Measurements from ENCODE around the gene SYT3.
"Not testable (repeated sequence)": the region's sequence is repeated elsewhere in the genome, so short reads cannot be mapped to it uniquely, and the experiment has no call there.

SYT3 gene

GRCh38 chr19:50599427-50599826 is 40.3 kb downstream of the SYT3 start:
- DNase-seq: no peak

GRCh38 chr19:50590191-50590590 is 49.5 kb downstream of the SYT3 start:
- no peak for DNase-seq

- DNase-seq: not testable (repeated sequence)
Observed at GRCh38 chr19:50581795-50582660, 57.7 kb downstream of the SYT3 start.

GRCh38 chr19:50580970-50581634 is 58.6 kb downstream of the SYT3 start:
- no peak for DNase-seq

- DNase-seq: no peak
Observed at GRCh38 chr19:50580240-50580639, 59.4 kb downstream of the SYT3 start.

GRCh38 chr19:50576769-50577168 is 62.9 kb downstream of the SYT3 start:
- DNase-seq: not testable (repeated sequence)

- no peak for DNase-seq
Observed at GRCh38 chr19:50573741-50574461, 65.8 kb downstream of the SYT3 start.

Measured in NCI-H1092 treated with DMSO at 0.1 percent for 48 hours (cell line).